22Rv1 (cell line): ENCODE data around the gene SLC35F3.

Experiments
- ZFX ChIP-seq: fragments of 450-650 bp; IDR thresholded peaks from 2 replicates; pipeline ENCODE4 v1.6.1; 2017; ENCODE audit warnings: antibody characterized with exemption, borderline replicate concordance
- TF ChIP-seq, protein P1 (sequence below): fragments of 450-650 bp; IDR thresholded peaks from 2 replicates; pipeline ENCODE4 v1.5.1; 2017; ENCODE audit warnings: mild to moderate bottlenecking

DNA sequence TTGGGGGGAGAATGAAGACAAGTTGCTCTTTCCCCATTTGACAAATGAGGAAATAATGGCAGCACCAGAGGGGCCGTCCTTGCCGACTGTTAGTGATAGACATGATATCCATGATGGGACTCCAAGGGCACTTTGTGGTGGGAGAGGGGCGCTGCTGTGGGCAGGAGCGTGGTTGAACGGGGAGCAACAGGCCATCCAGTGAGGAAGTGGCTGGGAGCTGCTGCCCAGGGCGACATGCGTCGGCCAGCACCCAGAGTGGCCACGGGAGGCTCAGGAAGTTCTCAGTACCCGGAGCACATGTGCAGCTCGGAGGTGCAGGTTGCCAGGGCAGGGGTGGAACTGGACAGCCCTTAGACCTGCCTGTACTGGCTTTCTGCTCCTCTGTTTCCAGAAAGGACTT is 71.0 kb downstream of the SLC35F3 start:
- TF ChIP-seq, protein P1, sequence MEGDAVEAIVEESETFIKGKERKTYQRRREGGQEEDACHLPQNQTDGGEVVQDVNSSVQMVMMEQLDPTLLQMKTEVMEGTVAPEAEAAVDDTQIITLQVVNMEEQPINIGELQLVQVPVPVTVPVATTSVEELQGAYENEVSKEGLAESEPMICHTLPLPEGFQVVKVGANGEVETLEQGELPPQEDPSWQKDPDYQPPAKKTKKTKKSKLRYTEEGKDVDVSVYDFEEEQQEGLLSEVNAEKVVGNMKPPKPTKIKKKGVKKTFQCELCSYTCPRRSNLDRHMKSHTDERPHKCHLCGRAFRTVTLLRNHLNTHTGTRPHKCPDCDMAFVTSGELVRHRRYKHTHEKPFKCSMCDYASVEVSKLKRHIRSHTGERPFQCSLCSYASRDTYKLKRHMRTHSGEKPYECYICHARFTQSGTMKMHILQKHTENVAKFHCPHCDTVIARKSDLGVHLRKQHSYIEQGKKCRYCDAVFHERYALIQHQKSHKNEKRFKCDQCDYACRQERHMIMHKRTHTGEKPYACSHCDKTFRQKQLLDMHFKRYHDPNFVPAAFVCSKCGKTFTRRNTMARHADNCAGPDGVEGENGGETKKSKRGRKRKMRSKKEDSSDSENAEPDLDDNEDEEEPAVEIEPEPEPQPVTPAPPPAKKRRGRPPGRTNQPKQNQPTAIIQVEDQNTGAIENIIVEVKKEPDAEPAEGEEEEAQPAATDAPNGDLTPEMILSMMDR, result no peak
- TF ChIP-seq ZFX, result no peak
